ENCODE results near the gene TRIO.

The TRIO gene

GRCh38 chr5:14503681-14504331 lies 360.7 kb downstream of the TRIO start:
- no peak overlapping the region for H3K4me2 ChIP-seq (ENCODE audit: low read length)
- H2AFZ ChIP-seq, result no peak overlapping the region
- H3K9ac ChIP-seq, result no peak overlapping the region
- no peaks in the 10 kb centered on the region for H3K36me3 ChIP-seq (ENCODE audit: control insufficient read depth, insufficient read depth, low read length)
- no peaks in the 10 kb centered on the region for H3K9me3 ChIP-seq (ENCODE audit: control insufficient read depth, low read length)
- H3K27ac ChIP-seq, result no peak overlapping the region
- no peaks in the 10 kb centered on the region for H3K79me2 ChIP-seq
- no peak for TF ChIP-seq CTCF (IDR thresholded peaks at IDR 0.05)
- H3K27me3 ChIP-seq (ENCODE audit: control insufficient read depth, insufficient read depth, low read length), result no peaks in the 10 kb centered on the region
- H3K4me1 ChIP-seq, result no peaks in the 10 kb centered on the region
- no peak overlapping the region for H3K4me3 ChIP-seq (ENCODE audit: low read depth, low read length)

GRCh38 chr5:14504332-14504727 lies 361.2 kb downstream of the TRIO start:
- Histone ChIP-seq H3K27me3 (ENCODE audit: control insufficient read depth, insufficient read depth, low read length) (no peaks in the 10 kb centered on the region), H3K4me3 (ENCODE audit: low read depth, low read length) (no peak overlapping the region), H3K4me1 (no peaks in the 10 kb centered on the region), H3K79me2 (no peaks in the 10 kb centered on the region), H3K9ac (no peak overlapping the region), H3K36me3 (ENCODE audit: control insufficient read depth, insufficient read depth, low read length) (no peaks in the 10 kb centered on the region), H3K27ac (no peak overlapping the region), H3K4me2 (ENCODE audit: low read length) (no peak overlapping the region), H3K9me3 (ENCODE audit: control insufficient read depth, low read length) (no peaks in the 10 kb centered on the region), H2AFZ (no peak overlapping the region)
- no peak for TF ChIP-seq CTCF (IDR thresholded peaks at IDR 0.05)

- no peak overlapping the region for H3K4me3 ChIP-seq (ENCODE audit: low read depth, low read length)
- no peaks in the 10 kb centered on the region for H3K27me3 ChIP-seq (ENCODE audit: control insufficient read depth, insufficient read depth, low read length)
- no peak overlapping the region for H3K4me2 ChIP-seq (ENCODE audit: low read length)
- H3K9ac ChIP-seq, result no peak overlapping the region
- no peaks in the 10 kb centered on the region for H3K4me1 ChIP-seq
- no peak overlapping the region for H3K27ac ChIP-seq
- H3K79me2 ChIP-seq, result no peaks in the 10 kb centered on the region
- H3K9me3 ChIP-seq (ENCODE audit: control insufficient read depth, low read length), result no peaks in the 10 kb centered on the region
- no peak overlapping the region for H2AFZ ChIP-seq
- TF ChIP-seq CTCF (IDR thresholded peaks at IDR 0.05), result no peak
- no peaks in the 10 kb centered on the region for H3K36me3 ChIP-seq (ENCODE audit: control insufficient read depth, insufficient read depth, low read length)
These were observed 361.7 kb downstream of the TRIO start for GRCh38 chr5:14504816-14505215.

- TF ChIP-seq CTCF (IDR thresholded peaks at IDR 0.05), result no peak
- H3K27ac ChIP-seq, result no peak overlapping the region
These were observed 362.4 kb downstream of the TRIO start for GRCh38 chr5:14505310-14506139.

More at GRCh38 chr5:14505310-14506139, 362.4 kb downstream of the TRIO start:
- H3K9ac ChIP-seq, result no peak overlapping the region
- no peak overlapping the region for H3K4me3 ChIP-seq (ENCODE audit: low read depth, low read length)
- H2AFZ ChIP-seq, result no peak overlapping the region
- H3K27me3 ChIP-seq (ENCODE audit: control insufficient read depth, insufficient read depth, low read length), result no peaks in the 10 kb centered on the region
- H3K4me1 ChIP-seq, result no peaks in the 10 kb centered on the region
- no peak overlapping the region for H3K4me2 ChIP-seq (ENCODE audit: low read length)
- H3K9me3 ChIP-seq (ENCODE audit: control insufficient read depth, low read length), result no peaks in the 10 kb centered on the region
- no peaks in the 10 kb centered on the region for H3K36me3 ChIP-seq (ENCODE audit: control insufficient read depth, insufficient read depth, low read length)
- H3K79me2 ChIP-seq, result no peaks in the 10 kb centered on the region
